Fibroblast of lung (primary cell): ENCODE measurements around the gene MYEOV.

ENCODE experiments used
- CTCF ChIP-seq, 2 donors: IDR thresholded peaks in 1 of 2; conservative IDR thresholded peaks in 1 of 2; 1 replicate in 1 of 2; 2 replicates in 1 of 2; pipeline ENCODE4 v1.5.1; 2011 to 2012; ENCODE audit warnings: low read length in 2 of 2, control low read depth in 1 of 2, inconsistent platforms in 1 of 2, low read depth in 1 of 2, mild to moderate bottlenecking in 1 of 2
- EZH2 ChIP-seq: IDR thresholded peaks from 2 replicates; pipeline ENCODE4 v1.5.1; 2012; ENCODE audit warnings: low read length, control low read depth, mild to moderate bottlenecking; ENCODE audit errors: missing control alignments

- no peak for TF ChIP-seq CTCF (conservative IDR thresholded peaks at IDR 0.05 in 1 of 2, IDR thresholded peaks at IDR 0.05 in 1 of 2; ENCODE audit: low read depth in 1 of 2, low read length in 2 of 2)
- no peak for TF ChIP-seq EZH2
These were observed 20.4 kb upstream of the MYEOV start for GRCh38 chr11:69273571-69273970.
